ENCODE measurements around the gene DOHH.
"Not testable (repeated sequence)": the region's sequence is repeated elsewhere in the genome, so short reads cannot be mapped to it uniquely, and the experiment has no call there.

Gene DOHH

DNA sequence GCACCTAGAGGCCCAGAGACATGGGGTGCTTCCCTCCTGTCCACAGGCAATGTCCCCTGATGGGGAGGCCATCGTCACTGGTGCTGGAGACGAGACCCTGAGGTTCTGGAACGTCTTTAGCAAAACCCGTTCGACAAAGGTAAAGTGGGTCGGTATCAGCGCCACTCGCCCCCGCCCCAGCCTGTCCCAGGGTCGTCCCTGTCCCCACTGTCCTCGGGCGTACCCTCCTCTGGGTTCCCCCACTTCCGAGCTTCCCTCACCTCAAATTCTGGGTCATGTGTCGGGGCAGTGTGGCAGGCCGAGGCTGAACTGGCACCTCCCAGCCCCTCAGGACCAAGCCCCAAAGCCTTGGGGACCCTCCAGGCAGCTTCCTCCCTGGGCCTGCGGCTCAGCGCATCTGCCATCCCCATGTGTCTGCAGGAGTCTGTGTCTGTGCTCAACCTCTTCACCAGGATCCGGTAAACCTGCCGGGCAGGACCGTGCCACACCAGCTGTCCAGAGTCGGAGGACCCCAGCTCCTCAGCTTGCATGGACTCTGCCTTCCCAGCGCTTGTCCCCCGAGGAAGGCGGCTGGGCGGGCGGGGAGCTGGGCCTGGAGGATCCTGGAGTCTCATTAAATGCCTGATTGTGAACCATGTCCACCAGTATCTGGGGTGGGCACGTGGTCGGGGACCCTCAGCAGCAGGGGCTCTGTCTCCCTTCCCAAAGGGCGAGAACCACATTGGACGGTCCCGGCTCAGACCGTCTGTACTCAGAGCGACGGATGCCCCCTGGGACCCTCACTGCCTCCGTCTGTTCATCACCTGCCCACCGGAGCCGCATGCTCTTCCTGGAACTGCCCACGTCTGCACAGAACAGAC lies 34.1 kb upstream of the DOHH start:
- DNase-seq = no peak

DNA sequence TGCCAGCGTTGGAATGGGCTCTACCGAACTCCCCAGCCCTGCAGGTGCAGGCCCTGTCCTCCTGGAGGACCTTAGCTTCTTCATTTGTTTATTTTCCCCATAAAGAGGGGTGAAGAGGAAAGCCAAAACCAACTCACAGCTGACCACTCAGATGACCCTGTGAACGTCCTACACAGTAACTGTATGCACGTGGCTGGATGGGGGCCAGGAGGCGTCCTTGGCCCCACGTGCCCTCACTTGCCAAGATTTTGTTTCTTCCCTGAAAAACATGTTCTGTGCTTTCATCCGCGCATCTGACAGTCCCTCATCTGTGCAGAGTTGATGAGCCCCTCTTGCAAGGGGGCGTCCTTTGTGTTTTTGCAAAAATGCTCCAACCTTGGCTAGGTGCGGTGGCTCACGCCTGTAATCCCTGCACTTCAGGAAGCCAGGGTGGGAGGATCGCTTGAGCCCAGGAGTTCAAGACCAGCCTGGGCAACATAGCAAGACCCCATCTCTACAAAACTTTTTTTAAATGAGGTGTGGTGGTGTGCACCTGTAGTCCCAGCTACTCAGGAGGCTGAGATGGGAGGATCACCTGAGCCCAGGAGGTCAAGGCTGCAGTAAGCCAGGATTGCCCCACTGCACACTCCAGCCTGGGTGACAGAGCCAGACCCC lies 33.2 kb upstream of the DOHH start:
- DNase-seq = no peak

DNA sequence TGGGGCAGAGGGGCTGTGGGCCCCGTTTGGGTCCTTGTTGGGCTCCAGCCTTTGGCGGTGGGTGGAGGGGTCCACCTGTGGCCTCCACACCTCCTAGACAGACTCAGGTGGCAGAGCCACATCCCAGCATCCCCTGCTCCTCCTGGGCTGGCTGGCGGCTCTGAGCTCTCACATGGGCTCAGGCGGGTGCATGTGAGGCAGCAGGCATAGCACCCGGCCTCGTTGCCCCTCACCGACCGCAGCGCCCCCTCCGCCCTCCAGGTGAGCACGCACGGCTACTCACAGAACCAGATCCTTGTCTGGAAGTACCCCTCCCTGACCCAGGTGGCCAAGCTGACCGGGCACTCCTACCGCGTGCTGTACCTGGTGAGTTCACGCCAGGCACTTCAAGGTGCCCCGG lies 32.6 kb upstream of the DOHH start:
- DNase-seq = no peak

DNA sequence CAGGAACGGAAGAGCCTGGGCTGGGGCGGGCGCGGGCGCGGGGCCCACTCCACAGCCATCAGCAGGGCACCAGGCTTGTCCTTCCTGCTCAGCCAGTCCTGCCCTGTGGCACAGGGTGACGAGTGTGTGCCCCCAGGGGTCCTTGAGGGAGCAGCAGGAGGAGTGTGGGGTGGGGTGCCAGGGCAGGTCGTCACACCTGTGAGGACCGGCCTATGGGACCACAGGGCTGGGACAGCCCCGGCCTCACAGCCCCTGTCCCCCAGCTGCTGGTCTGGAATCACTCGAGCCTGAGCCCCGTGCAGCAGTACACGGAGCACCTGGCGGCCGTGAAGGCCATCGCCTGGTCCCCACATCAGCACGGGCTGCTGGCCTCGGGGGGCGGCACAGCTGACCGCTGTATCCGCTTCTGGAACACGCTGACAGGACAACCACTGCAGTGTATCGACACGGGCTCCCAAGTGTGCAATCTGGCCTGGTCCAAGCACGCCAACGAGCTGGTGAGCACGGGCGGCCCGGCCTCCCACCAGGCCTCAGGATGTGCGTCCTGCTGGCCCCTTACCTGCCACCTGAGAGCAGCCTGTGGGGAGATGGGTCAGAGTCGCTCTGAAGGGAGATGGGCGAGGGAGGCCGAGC lies 31.8 kb upstream of the DOHH start:
- DNase-seq = no peak

DNA sequence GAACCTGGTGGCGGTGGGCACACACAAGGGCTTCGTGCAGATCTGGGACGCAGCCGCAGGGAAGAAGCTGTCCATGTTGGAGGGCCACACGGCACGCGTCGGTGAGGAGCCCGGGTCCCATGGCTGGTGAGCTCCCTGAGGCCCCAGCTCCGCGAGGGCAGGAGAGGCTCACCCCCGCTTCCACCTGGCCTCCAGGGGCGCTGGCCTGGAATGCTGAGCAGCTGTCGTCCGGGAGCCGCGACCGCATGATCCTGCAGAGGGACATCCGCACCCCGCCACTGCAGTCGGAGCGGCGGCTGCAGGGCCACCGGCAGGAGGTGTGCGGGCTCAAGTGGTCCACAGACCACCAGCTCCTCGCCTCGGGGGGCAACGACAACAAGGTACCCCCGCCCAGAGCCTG lies 31.2 kb upstream of the DOHH start:
- DNase-seq = no peak

DNA sequence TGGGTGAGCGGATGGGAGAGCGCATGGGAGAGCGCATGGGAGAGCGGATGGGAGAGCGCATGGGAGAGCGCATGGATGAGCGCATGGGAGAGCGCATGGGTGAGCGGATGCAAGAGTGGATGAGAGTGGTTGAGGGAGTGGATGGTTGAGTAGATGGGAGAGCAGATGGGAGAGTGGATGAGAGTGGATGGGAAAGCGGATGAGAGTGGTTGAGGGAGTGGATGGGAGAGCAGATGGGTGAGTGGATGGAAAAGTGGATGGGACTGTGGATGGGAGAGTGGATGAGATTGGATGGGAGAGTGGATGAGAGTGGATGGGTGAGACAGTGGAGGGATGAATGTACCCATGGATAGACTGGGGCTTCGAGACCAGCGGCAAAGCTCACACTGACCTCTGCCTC lies 29.9 kb upstream of the DOHH start:
- DNase-seq = no peak

DNA sequence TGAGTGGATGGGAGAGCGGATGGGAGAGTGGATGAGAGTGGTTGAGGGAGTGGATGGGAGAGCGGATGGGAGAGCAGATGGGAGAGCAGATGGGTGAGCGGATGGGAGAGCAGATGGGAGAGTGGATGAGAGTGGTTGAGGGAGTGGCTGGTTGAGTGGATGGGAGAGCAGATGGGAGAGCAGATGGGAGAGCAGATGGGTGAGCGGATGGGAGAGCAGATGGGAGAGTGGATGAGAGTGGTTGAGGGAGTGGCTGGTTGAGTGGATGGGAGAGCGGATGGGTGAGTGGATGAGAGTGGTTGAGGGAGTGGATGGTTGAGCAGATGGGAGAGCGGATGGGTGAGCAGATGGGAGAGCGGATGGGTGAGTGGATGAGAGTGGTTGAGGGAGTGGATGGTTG lies 28.8 kb upstream of the DOHH start:
- not testable (repeated sequence) for DNase-seq

DNA sequence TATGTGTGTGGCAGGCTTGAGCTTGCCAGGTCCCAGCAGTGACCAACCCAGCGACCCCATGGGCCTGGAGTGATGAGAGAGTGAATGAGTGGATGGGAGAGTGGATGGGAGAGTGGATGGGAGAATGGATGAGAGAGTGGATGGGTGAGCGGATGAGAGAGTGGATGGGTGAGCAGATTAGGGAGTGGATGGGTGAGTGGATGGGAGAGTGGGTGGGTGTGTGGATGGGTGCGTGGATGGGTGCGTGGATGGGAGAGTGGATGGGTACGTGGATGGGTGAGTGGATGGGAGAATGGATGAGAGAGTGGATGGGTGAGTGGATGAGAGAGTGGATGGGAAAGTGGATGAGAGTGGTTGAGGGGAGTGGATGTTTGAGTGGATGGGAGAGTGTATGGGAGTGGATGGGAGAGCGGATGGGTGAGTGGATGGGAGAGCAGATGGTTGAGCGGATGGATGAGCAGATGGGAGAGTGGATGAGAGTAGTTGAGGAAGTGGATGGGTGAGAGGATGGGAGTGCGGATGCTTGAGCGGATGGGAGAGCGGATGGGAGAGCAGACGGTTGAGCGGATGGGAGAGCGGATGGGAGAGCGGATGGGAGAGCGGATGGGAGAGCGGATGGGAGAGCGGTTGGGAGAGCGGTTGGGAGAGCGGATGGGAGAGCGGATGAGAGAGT lies 28.2 kb upstream of the DOHH start:
- no peak for DNase-seq

DNA sequence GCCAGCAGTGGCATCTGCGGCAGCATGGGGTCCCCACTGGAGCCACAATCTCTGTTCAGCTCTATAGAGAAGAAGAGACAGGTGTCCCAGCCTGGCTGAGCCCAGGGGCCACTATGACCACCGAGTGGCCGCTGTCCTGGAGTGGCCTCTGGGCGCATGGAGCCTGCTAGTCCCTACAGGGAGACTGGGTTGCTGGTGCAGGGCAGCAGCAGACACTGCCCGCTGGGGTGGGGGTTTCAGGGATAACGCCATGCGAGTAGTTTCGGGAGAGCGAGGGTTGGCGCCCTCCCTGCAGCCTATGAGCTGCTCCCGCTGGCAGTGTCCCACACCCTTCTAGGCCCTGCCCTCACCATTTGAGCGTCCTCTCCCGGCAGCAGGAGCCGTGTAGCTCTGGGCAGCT lies 27.6 kb upstream of the DOHH start:
- DNase-seq = no peak

DNA sequence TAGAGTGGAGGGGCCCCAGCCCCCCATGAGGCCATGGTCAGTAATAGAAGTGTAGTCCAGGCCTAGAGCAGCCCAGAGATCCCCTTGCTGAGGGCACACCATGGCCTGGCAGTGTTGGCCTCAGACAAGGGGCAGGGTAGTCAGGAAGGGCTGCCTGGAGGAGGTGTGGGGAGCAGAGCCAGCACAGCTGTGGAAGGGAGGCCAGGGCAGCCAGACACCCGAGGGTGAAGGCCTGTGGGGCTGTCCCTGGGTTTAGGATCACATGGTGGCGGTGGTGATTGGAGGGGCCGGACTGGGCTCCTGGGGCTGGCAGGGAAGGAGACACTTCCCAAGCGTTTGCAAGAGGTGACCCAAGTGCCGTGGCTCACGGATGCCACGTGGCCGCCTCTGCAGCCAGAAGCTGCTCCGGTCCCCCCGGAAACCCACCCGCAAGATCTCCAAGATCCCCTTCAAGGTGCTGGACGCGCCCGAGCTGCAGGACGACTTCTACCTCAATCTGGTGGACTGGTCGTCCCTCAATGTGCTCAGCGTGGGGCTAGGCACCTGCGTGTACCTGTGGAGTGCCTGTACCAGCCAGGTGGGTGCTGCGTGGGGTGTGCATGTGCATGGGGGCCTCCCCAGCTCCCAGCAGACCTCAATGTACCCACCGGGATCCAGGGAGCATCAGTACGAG lies 26.9 kb upstream of the DOHH start:
- no peak for DNase-seq

DNA sequence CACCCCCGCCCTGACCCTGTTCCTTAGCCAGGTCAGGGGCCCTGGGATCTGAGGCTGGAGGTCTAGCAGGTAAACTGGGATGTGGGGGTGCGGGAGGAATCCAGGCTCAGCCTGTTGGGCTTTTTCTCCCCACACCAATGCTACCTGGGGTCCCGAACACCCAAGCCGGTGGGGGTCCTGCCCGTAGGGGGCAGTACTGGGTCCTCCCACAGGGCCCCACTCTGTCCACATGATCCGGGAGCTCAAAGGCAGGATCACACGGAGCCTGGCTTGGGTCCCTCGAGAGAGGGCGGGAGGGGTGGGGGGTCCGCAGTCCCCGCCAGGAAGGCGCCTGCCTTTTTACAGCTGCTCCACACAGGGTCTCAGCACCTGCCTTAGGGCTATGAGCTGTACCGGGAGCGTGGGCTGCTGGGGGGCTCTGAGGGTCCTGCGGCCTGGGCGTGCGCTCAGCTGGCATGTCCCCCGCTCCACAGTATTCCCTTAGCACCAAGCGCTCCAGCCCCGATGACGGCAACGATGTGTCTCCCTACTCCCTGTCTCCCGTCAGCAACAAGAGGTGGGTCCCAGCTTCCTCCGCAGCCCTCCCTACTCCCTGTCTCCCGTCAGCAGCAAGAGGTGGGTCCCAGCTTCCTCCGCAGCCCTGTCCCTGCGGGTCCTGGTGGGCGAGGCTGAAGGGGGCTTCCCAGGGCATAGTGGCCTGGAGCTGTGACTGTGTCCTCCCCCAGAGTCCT lies 26.2 kb upstream of the DOHH start:
- DNase-seq = no peak

DNA sequence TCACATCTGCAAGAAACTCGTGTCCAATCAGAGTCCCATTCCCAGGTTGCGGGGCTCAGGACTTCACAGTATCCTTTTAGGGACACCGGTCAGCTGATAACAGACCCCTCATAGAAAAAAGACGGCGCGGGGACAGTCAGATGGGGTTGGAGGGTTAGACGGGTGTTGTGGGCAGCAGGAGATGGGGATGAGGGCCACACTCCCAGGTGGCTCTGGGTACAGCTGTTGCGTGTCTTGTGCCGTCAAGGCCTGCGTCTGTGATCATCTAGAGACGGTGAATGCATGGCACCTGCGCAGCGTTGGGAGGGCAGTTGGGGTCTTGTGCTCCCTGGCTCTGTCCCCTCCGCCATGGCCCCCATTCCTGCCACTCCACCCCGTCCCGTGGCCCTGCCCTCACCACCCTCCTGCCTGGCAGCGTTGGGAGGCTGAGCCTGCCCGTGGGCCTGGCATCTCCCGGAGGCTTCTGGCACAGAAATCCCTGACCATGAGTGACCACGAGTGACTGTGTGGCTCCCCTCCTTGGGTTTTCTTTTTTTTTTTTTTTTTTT lies 24.5 kb upstream of the DOHH start:
- no peak for DNase-seq

DNA sequence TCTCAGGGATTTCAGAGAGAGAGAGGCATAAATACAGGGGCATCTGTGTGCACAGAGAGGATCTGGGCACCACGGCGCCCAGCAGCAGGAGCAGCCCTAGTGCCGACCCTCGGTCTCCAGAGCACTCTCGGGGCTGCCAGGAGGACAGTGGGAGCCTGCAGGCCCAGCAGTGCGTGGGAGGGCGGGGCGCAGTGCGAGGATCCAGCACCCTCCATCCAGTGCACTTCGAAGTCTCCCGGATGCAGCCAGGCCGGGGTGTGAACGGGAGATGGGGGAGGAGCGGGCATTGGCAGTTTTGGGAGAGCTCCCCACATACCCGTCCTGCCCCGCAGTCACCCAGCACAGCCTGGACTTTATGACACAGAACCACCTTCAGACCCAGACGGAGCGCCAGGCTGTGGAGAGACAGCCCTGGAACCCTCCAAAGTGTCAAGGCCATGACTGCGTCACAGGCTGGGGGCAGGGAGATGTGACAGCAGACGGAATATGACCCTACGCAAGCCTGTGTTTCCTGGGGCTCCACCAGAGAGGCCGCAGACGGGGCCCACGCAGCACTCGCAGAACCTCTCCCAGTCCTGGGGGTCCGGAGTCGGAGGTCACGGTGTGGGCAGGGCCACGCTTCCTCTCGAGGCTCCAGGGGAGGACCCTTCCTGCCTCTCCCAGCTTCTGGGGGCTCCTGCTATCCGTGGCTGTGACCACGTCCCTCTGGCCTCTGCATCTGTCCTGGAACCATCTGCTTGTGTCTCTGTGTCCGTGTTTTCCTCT lies 23.8 kb upstream of the DOHH start:
- no peak for DNase-seq

DNA sequence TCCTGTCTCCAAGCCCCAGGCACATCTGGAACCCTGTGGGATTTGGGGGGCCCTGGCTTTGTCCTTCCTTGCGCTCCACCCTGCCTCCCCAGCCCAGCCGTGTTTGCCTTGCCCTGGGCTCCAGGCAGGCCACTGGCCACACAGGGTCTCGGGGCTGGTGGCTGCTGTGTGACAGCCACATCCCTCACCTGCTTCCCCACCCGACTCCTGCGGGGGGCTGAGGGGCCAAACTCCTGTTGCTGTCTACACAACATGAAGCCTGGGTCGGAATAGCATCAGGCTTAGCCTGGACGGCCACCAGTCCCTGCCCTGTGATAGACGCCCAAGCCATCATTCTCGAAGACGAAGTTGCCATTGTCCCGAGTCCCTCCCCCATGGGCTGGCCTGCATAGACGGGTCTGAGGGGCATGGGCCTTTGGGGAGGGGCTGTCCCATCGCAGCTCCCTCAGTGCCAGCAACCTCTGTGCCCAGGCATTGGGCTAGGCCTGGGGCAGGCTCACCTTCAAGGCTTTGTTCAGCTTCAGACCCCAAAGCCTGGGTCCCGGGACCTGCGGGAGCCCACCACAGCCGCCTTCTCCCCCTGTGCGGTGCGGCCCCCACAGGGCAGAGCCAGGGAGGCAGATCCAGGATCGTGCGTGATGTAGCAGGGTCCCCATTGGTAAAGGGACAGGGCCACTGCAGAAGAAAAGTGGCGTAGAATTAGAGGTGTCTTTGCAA lies 23.0 kb upstream of the DOHH start:
- DNase-seq = no peak

DNA sequence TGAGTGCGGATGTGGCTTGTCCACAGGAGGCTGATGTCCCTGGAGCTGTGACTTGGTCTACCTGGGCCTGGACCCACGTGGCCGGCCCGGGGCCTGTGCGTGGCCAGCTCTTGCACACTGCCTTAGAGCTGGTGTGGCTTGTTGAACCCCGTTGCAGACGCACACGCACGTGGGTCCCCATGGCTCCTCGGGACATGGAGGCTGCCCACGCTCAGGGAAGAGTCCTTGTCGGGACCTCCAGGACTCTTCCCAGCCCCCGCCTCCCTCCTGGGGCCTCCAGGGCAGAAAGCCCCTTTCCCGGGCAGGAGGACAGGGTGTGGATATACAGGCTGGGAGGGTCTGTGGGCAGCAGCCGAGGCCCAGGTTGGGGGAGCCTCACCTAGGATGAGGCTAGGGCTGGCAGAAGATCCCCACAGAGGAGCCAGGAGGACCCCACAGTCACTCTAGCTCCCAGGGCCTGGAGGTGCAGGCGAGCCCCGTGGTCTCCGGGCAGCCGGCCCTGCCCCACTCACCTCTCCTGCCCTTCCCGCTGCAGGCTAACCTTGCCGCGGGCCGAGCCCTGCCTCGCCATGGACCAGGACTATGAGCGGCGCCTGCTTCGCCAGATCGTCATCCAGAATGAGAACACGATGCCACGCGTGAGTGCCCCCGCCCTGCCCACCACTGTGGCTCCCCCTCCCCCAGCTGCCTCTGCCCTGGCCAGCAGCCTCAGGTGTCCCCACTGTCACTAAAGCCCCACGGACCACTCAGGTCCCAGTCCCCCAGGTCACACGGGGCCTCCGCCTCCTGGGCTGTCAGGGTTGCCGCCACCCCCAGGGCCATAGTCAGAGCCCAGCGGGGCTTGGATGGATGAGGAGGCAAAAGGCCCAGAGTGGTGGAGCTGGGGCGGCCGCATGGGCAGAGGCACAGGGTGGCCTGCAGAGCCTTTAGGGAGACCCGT lies 22.2 kb upstream of the DOHH start:
- DNase-seq = no peak

DNA sequence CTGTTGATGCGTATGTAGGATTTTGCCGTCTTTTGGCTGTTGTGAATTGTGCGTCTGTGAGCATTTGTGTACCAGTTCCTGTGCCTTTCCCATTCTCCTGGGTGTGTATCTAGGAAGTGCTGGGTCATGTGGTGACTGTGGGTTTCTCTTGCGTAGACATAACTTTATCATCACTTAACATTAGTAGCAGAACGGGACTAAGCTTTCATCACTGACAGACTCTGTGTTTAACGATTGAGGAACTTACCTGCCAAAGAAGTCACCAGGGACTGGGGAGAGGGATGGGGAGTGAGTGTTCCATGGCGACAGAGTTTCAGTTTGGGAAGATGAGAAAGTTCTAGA lies 20.6 kb upstream of the DOHH start:
- no peak for DNase-seq

DNA sequence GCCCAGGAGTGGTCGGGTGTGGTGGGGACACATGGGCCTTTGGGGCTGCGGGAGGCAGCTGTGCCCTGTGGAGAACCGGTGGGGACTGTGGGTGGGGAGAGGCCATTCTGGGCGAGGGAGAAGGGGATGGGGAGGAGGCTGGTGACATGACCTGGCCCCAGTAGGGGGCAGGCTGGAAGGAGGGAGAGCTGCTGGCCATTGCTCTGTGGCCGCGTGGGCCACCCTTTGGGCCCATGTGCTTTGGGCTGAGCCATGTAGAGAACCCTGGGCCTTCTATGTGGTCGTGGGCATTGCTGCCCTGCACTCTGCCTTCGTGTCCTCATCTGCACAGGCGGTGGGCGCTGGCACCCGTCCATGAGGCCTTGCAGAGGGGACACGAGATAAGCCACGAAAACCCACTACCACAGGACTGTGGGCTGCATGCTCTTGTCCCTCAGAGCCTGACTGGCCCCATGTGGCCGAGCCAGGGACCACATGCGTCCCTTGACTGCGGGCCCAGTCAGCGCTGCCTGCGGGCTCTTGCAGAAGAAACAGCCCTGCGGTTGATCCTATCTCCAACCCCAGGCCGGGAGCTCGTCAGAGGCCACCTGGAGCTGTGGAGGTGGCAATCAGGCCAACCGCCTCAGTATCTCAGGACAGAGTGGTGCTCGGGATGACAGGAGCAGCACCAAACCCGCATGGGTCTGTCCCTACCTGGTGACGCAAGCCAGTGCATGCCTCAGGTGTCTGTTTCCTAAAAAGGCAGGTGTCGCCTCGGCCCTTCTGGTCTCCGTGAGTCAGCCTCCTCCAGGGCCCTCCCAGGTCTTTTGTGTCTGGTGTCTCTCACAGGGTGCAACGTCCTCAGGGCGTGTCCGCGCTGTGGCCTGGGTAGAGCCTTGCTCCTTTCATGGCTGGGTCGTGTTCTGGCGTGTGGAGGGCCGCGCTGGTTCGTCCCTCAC lies 20.0 kb upstream of the DOHH start:
- DNase-seq = no peak

DNA sequence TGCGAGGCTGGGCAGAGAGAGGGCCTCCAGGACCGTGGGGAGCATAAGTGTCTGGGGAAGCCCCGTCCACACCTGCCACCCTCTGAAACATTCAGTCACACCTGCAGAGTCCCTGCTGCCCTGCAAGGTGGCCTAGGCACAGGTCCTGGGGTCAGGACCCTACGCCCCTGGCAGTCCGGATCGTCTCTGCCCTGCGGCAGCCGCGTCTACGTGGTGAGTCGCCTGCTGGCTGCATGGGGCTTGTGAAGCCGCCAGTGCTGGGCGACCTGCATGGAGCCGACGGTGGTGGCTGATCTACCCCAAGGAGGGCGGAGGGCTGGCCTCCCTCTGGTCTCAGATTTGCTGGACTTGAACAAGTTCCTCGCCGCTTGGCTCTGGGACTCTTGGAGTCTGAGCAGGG lies 18.7 kb upstream of the DOHH start:
- no peak for DNase-seq

Data from AML-193 (cell line).